ENCODE measurements around the gene UCP3.

UCP3 gene

GRCh38 chr11:73995731-73996130 lies 13.2 kb downstream of the UCP3 start:
- H3K9me3 Mint-ChIP-seq = no peaks in the 10 kb centered on the region
- no peak overlapping the region for H3K27ac Mint-ChIP-seq
- no peak overlapping the region for H3K4me3 Mint-ChIP-seq
- TF ChIP-seq CTCF (IDR thresholded peaks at IDR 0.05) = no peak
- peaks cover 36% of the 10 kb centered on the region for H3K4me1 Mint-ChIP-seq
- no peak for DNase-seq
- H3K27me3 Mint-ChIP-seq (ENCODE audit: low read depth, poor library complexity) = peaks cover 7% of the 10 kb centered on the region
- peaks cover 9% of the 10 kb centered on the region for H3K36me3 Mint-ChIP-seq (ENCODE audit: low read depth)

- Mint-ChIP-seq H3K9me3 (no peaks in the 10 kb centered on the region), H3K27ac (no peak overlapping the region), H3K4me1 (peaks cover 31% of the 10 kb centered on the region), H3K27me3 (ENCODE audit: low read depth, poor library complexity) (peaks cover 7% of the 10 kb centered on the region), H3K36me3 (ENCODE audit: low read depth) (peaks cover 8% of the 10 kb centered on the region), H3K4me3 (no peak overlapping the region)
- TF ChIP-seq CTCF (IDR thresholded peaks at IDR 0.05) = no peak
- DNase-seq = no peak
These were observed 13.6 kb downstream of the UCP3 start for GRCh38 chr11:73995247-73995646.

DNA sequence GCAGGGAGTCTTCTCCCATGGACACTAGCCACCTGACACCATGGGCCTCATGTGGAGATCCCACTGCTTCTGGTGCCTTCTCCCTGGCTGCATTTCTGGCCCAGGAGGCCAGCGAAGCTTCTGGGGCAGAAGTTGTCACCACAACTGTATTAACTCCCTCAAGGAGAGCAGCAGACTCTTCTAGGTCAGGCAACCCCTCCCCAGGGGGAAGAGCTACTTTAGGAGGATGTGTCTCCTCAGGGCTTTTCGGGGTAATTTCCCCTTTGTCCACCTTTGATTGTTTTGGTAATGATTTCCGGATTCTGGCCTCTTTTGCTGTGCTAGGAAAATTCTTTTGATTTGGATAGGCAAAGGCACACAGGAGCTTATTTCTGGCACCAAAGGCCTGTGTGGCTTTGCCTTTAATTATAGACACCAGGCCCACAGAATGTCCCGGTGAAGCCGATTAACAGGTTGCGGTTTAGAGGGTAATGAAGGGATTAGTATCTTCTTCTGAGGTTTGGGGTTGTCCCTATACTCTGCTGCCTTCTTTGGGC lies 17.3 kb downstream of the UCP3 start:
- no peak for DNase-seq
- TF ChIP-seq CTCF (IDR thresholded peaks at IDR 0.05) = no peak
- Mint-ChIP-seq H3K27me3 (ENCODE audit: low read depth, poor library complexity) (peaks cover 4% of the 10 kb centered on the region), H3K4me1 (peaks cover 10% of the 10 kb centered on the region), H3K4me3 (no peak overlapping the region), H3K36me3 (ENCODE audit: low read depth) (no peaks in the 10 kb centered on the region), H3K27ac (no peak overlapping the region), H3K9me3 (no peaks in the 10 kb centered on the region)

GRCh38 chr11:73990730-73991129 lies 18.2 kb downstream of the UCP3 start:
- TF ChIP-seq CTCF (IDR thresholded peaks at IDR 0.05) = no peak
- Mint-ChIP-seq H3K9me3 (no peaks in the 10 kb centered on the region), H3K27me3 (ENCODE audit: low read depth, poor library complexity) (peaks cover 12% of the 10 kb centered on the region), H3K36me3 (ENCODE audit: low read depth) (no peaks in the 10 kb centered on the region), H3K4me3 (no peak overlapping the region), H3K27ac (no peak overlapping the region), H3K4me1 (peaks cover 2% of the 10 kb centered on the region)
- no peak for DNase-seq

- Mint-ChIP-seq H3K27ac (no peak overlapping the region), H3K9me3 (no peaks in the 10 kb centered on the region)
These were observed 19.7 kb downstream of the UCP3 start for GRCh38 chr11:73989156-73989555.

More at GRCh38 chr11:73989156-73989555, 19.7 kb downstream of the UCP3 start:
- DNase-seq = no peak
- Mint-ChIP-seq H3K36me3 (ENCODE audit: low read depth) (no peaks in the 10 kb centered on the region), H3K27me3 (ENCODE audit: low read depth, poor library complexity) (peaks cover 16% of the 10 kb centered on the region), H3K4me1 (peaks cover 6% of the 10 kb centered on the region), H3K4me3 (no peak overlapping the region)
- no peak for TF ChIP-seq CTCF (IDR thresholded peaks at IDR 0.05)
